ENCODE results near the gene GNAQ. TPM values are rescaled to one million over a fixed set of nuclear protein-coding genes. Genes with fewer than 3 reads are reported as not detected.

Gene GNAQ
- total RNA-seq, 1 experiment from 2014 or later = 28.7 TPM

DNA sequence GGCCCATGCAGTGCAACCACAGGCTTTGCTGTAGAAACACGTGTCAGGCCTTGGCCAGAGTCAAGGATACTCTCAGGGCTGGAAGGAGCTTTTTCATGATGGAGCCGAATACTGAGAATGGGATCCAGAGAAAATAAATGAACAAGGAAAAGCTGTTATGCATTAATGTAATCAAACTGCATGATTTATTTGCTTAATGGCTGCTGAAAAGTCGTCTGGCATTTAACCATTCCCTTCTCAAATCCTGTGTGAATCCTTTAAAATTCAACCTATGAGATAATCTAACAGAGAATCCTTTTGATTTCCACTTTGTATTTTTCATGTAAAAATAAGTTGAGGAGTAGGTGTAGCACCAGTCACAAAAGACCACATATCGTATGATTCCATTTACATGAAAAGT is 359.4 kb downstream of the GNAQ start (continued):
- TF ChIP-seq, protein P1, sequence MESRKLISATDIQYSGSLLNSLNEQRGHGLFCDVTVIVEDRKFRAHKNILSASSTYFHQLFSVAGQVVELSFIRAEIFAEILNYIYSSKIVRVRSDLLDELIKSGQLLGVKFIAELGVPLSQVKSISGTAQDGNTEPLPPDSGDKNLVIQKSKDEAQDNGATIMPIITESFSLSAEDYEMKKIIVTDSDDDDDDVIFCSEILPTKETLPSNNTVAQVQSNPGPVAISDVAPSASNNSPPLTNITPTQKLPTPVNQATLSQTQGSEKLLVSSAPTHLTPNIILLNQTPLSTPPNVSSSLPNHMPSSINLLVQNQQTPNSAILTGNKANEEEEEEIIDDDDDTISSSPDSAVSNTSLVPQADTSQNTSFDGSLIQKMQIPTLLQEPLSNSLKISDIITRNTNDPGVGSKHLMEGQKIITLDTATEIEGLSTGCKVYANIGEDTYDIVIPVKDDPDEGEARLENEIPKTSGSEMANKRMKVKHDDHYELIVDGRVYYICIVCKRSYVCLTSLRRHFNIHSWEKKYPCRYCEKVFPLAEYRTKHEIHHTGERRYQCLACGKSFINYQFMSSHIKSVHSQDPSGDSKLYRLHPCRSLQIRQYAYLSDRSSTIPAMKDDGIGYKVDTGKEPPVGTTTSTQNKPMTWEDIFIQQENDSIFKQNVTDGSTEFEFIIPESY (IDR thresholded peaks at IDR 0.05; ENCODE audit: extremely low read depth, insufficient replicate concordance, low read length) = no peak
- no peak for TF ChIP-seq EGR1 (IDR thresholded peaks at IDR 0.05; ENCODE audit: low read depth)
- no peak for TF ChIP-seq POLR2A (IDR thresholded peaks at IDR 0.05; ENCODE audit: borderline replicate concordance, extremely low read depth, insufficient read depth, insufficient read length)
- no peak for TF ChIP-seq CBX3 (IDR thresholded peaks at IDR 0.05; ENCODE audit: low read depth)

DNA sequence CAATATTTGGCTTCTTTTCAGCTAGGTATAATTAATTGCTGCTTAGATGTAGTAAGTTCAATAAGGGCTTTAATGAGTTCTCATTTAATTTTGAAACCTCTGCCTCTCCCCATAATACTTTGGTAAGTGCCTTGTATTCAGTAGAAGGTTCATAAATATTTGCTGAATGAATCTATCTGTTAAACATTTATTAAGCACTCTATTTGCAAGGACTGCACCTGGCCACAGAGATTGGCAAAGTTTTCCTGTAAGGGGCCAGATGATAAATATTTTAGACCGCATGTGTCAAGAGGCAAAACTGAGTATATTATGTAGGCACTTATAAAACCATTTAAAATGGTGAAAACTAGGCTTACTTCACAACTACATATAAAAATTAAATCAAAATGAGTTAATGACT is 364.5 kb downstream of the GNAQ start:
- H3K79me2 ChIP-seq (ENCODE audit: insufficient read depth, low read length) = no peaks in the 10 kb centered on the region
- no peak for ATAC-seq
- no TSS peak for BruUV-seq (replicated peaks)
- H3K27ac ChIP-seq (ENCODE audit: low read depth, low read length) = no peak overlapping the region
- ChIA-PET CTCF (no interaction called here), RAD21 (ENCODE audit: low non-redundant PET in 1 of 2, low total read pairs in 2 of 2, uncharacterized antibody in 2 of 2, unreplicated experiment in 2 of 2) (no interaction called here), POLR2A (no interaction called here)
- H3K4me3 ChIP-seq (replicated peaks in 1 of 2; ENCODE audit: low read depth in 1 of 2, low read length in 2 of 2) = no peak overlapping the region
- no peak overlapping the region for H2AFZ ChIP-seq (ENCODE audit: low read depth, low read length, poor library complexity, severe bottlenecking)
- H3K9me3 ChIP-seq (ENCODE audit: control insufficient read depth in 1 of 2, insufficient read depth in 1 of 2, low read depth in 1 of 2, low read length in 2 of 2) = no peaks in the 10 kb centered on the region
- TF ChIP-seq TCF7L2 (IDR thresholded peaks at IDR 0.05; ENCODE audit: borderline replicate concordance, extremely low read depth, insufficient read depth, insufficient read length) (no peak), FOSL1 (IDR thresholded peaks at IDR 0.05; ENCODE audit: low read depth) (no peak), POLR2A (IDR thresholded peaks at IDR 0.05; ENCODE audit: borderline replicate concordance, extremely low read depth, insufficient read depth, insufficient read length) (no peak), SIN3A (IDR thresholded peaks at IDR 0.05; ENCODE audit: low read depth) (no peak), EZH2 (IDR thresholded peaks at IDR 0.05) (no peak), YY1 (IDR thresholded peaks at IDR 0.05; ENCODE audit: extremely low read depth, insufficient replicate concordance, low read depth, low read length) (no peak), CBX3 (IDR thresholded peaks at IDR 0.05; ENCODE audit: low read depth) (no peak), CEBPB (IDR thresholded peaks at IDR 0.05; ENCODE audit: low read depth) (no peak)
- TF ChIP-seq, protein P2, sequence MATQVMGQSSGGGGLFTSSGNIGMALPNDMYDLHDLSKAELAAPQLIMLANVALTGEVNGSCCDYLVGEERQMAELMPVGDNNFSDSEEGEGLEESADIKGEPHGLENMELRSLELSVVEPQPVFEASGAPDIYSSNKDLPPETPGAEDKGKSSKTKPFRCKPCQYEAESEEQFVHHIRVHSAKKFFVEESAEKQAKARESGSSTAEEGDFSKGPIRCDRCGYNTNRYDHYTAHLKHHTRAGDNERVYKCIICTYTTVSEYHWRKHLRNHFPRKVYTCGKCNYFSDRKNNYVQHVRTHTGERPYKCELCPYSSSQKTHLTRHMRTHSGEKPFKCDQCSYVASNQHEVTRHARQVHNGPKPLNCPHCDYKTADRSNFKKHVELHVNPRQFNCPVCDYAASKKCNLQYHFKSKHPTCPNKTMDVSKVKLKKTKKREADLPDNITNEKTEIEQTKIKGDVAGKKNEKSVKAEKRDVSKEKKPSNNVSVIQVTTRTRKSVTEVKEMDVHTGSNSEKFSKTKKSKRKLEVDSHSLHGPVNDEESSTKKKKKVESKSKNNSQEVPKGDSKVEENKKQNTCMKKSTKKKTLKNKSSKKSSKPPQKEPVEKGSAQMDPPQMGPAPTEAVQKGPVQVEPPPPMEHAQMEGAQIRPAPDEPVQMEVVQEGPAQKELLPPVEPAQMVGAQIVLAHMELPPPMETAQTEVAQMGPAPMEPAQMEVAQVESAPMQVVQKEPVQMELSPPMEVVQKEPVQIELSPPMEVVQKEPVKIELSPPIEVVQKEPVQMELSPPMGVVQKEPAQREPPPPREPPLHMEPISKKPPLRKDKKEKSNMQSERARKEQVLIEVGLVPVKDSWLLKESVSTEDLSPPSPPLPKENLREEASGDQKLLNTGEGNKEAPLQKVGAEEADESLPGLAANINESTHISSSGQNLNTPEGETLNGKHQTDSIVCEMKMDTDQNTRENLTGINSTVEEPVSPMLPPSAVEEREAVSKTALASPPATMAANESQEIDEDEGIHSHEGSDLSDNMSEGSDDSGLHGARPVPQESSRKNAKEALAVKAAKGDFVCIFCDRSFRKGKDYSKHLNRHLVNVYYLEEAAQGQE (IDR thresholded peaks at IDR 0.05; ENCODE audit: low read depth) = no peak
- TF ChIP-seq, protein P3, sequence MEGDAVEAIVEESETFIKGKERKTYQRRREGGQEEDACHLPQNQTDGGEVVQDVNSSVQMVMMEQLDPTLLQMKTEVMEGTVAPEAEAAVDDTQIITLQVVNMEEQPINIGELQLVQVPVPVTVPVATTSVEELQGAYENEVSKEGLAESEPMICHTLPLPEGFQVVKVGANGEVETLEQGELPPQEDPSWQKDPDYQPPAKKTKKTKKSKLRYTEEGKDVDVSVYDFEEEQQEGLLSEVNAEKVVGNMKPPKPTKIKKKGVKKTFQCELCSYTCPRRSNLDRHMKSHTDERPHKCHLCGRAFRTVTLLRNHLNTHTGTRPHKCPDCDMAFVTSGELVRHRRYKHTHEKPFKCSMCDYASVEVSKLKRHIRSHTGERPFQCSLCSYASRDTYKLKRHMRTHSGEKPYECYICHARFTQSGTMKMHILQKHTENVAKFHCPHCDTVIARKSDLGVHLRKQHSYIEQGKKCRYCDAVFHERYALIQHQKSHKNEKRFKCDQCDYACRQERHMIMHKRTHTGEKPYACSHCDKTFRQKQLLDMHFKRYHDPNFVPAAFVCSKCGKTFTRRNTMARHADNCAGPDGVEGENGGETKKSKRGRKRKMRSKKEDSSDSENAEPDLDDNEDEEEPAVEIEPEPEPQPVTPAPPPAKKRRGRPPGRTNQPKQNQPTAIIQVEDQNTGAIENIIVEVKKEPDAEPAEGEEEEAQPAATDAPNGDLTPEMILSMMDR (IDR thresholded peaks at IDR 0.05 in 2 of 3, conservative IDR thresholded peaks at IDR 0.05 in 1 of 3; ENCODE audit: borderline replicate concordance in 1 of 3, insufficient read depth in 1 of 3, low read depth in 2 of 3, low read length in 2 of 3) = no peak
- 0 out of 2 replicates have a peak, but pooled peaks cover 5% of the 10 kb centered on the region for H3K27me3 ChIP-seq (ENCODE audit: insufficient read depth, low read length)
- H3K36me3 ChIP-seq (ENCODE audit: control insufficient read depth in 1 of 2, insufficient read depth in 2 of 2, low read length in 2 of 2) = no peaks in the 10 kb centered on the region
- no peaks in the 10 kb centered on the region for H3K4me1 ChIP-seq (ENCODE audit: control insufficient read depth in 1 of 2, insufficient read depth in 2 of 2, low read length in 2 of 2)
- intact Hi-C loops (cut with micrococcal nuclease) = loop anchor here (10.0 kb wide), 1 partner anchor 448 kb away; no protein-coding TSS in a partner anchor
- no peaks in the 10 kb centered on the region for H4K20me1 ChIP-seq (ENCODE audit: insufficient read depth)
- no peak overlapping the region for H3K4me2 ChIP-seq (ENCODE audit: low read length)
- DNase-seq (ENCODE audit: low read depth, low spot score) = no peak
- H3K9ac ChIP-seq (ENCODE audit: low read length) = no peak overlapping the region
- H3K9me2 ChIP-seq (ENCODE audit: insufficient read depth) = no peaks in the 10 kb centered on the region
